NT2/D1 (cell line): ENCODE data around the gene RAB32.
"Not testable (repeated sequence)": the region's sequence is repeated elsewhere in the genome, so short reads cannot be mapped to it uniquely, and the experiment has no call there.

Experiments
- DNase-seq: peaks from one replicate; pipeline ENCODE4 v3.0.0-alpha.2; 2011; ENCODE audit warnings: low read depth, low spot score
- H3K27me3 ChIP-seq: 2 replicates; pipeline ENCODE4 v1.6.0; 2011; ENCODE audit warnings: mild to moderate bottlenecking; ENCODE audit not compliant: insufficient read length, insufficient read depth
- H3K36me3 ChIP-seq: 2 replicates; pipeline ENCODE4 v1.6.1; 2011; ENCODE audit warnings: mild to moderate bottlenecking, low read length, mixed read lengths; ENCODE audit not compliant: insufficient read depth, insufficient read length
- H3K4me1 ChIP-seq: 2 replicates; pipeline ENCODE4 v1.5.1; 2011; ENCODE audit not compliant: insufficient read depth, insufficient read length
- H3K4me3 ChIP-seq: 2 replicates; pipeline ENCODE4 v1.5.1; 2011; ENCODE audit warnings: low read depth; ENCODE audit not compliant: insufficient read length
- H3K9ac ChIP-seq: 2 replicates; pipeline ENCODE4 v1.6.0; 2011; ENCODE audit warnings: low read depth; ENCODE audit not compliant: insufficient read length
- H3K9me3 ChIP-seq: 2 replicates; pipeline ENCODE4 v1.5.1; 2011; ENCODE audit warnings: mild to moderate bottlenecking, low read length; ENCODE audit not compliant: insufficient read depth
- SUZ12 ChIP-seq: IDR thresholded peaks from 2 replicates; pipeline ENCODE4 v1.6.1; 2011; ENCODE audit not compliant: insufficient read length, insufficient read depth; ENCODE audit errors: extremely low read depth
- YY1 ChIP-seq: IDR thresholded peaks from 2 replicates; pipeline ENCODE4 v1.6.1; 2011; ENCODE audit not compliant: insufficient read length, insufficient read depth
- ZNF274 ChIP-seq: IDR thresholded peaks from 2 replicates; pipeline ENCODE4 v1.6.1; 2011; ENCODE audit warnings: mild to moderate bottlenecking, low read depth, low read length

The RAB32 gene

GRCh38 chr6:146551545-146551944 lies 7.9 kb downstream of the RAB32 start:
- Histone ChIP-seq H3K4me3 (no peak overlapping the region), H3K36me3 (peaks cover 34% of the 10 kb centered on the region), H3K9me3 (no peaks in the 10 kb centered on the region), H3K27me3 (no peaks in the 10 kb centered on the region), H3K9ac (no peak overlapping the region), H3K4me1 (no peaks in the 10 kb centered on the region)
- no peak for TF ChIP-seq YY1
- no peak for TF ChIP-seq SUZ12
- no peak for TF ChIP-seq ZNF274
- DNase-seq: no peak

GRCh38 chr6:146553377-146554135 lies 9.9 kb downstream of the RAB32 start:
- DNase-seq: no peak
- Histone ChIP-seq H3K27me3 (no peaks in the 10 kb centered on the region), H3K36me3 (peaks cover 34% of the 10 kb centered on the region)

GRCh38 chr6:146560607-146561006 lies 17.0 kb downstream of the RAB32 start:
- Histone ChIP-seq H3K4me3 (no peak overlapping the region), H3K4me1 (no peaks in the 10 kb centered on the region), H3K36me3 (no peaks in the 10 kb centered on the region), H3K9me3 (no peaks in the 10 kb centered on the region), H3K27me3 (no peaks in the 10 kb centered on the region), H3K9ac (no peak overlapping the region)
- no peak for DNase-seq
- no peak for TF ChIP-seq YY1
- TF ChIP-seq SUZ12: no peak

More at GRCh38 chr6:146553377-146554135, 9.9 kb downstream of the RAB32 start:
- TF ChIP-seq ZNF274: no peak
- TF ChIP-seq YY1: no peak
- TF ChIP-seq SUZ12: no peak
- Histone ChIP-seq H3K4me3 (no peak overlapping the region), H3K4me1 (no peaks in the 10 kb centered on the region), H3K9ac (no peak overlapping the region), H3K9me3 (no peaks in the 10 kb centered on the region)

DNA sequence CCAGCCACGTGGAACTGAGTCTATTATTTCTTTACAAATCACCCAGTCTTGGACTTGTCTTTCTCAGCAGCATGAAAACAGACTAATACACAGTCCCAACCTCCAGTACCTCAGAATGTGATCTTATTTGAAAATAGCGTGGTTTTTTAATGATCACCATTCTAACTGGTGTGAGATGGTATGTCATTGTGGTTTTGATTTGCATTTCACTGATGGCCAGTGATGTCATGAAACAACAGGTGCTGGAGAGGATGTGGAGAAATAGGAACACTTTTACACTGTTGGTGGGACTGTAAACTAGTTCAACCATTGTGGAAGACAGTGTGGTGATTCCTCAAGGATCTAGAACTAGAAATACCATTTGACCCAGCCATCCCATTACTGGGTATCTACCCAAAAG lies 23.0 kb downstream of the RAB32 start:
- not testable (repeated sequence) for H3K9ac ChIP-seq, H3K36me3 ChIP-seq, H3K4me1 ChIP-seq, DNase-seq, H3K9me3 ChIP-seq, H3K4me3 ChIP-seq, H3K27me3 ChIP-seq

- H3K27me3 ChIP-seq, H3K36me3 ChIP-seq, H3K4me1 ChIP-seq, H3K4me3 ChIP-seq, H3K9me3 ChIP-seq, H3K9ac ChIP-seq, DNase-seq: not testable (repeated sequence)
Observed at GRCh38 chr6:146568619-146569018, 25.0 kb downstream of the RAB32 start.

DNA sequence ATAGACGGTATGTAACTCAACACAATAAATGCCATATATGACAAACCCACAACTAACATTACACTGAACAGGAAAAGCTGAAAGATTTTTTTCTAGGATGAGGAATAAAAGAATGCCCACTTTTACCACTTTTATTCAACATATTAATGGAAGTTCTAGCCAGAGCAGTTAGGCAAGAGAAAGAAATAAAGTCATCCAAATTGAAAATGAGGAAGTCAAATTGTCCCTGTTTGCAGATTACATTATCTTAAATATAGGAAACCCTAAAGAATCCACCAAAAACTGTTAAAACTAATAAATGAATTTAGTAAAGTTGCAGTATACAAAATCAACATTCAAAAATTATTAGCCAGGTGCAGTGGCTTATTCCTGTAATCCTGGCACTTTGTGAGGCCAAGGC lies 30.6 kb downstream of the RAB32 start:
- TF ChIP-seq YY1: no peak
- TF ChIP-seq ZNF274: no peak
- TF ChIP-seq SUZ12: no peak
- no peaks in the 10 kb centered on the region for H3K4me1 ChIP-seq
- no peak for DNase-seq

GRCh38 chr6:146578054-146578453 lies 34.4 kb downstream of the RAB32 start:
- Histone ChIP-seq H3K4me3 (no peak overlapping the region), H3K9me3 (no peaks in the 10 kb centered on the region), H3K36me3 (no peaks in the 10 kb centered on the region), H3K27me3 (no peaks in the 10 kb centered on the region), H3K9ac (no peak overlapping the region), H3K4me1 (no peaks in the 10 kb centered on the region)
- no peak for TF ChIP-seq ZNF274
- no peak for TF ChIP-seq SUZ12
- TF ChIP-seq YY1: no peak
- no peak for DNase-seq

More for the DNA sequence above, 30.6 kb downstream of the RAB32 start:
- Histone ChIP-seq H3K9ac (no peak overlapping the region), H3K9me3 (no peaks in the 10 kb centered on the region), H3K4me3 (no peak overlapping the region), H3K27me3 (no peaks in the 10 kb centered on the region), H3K36me3 (no peaks in the 10 kb centered on the region)

DNA sequence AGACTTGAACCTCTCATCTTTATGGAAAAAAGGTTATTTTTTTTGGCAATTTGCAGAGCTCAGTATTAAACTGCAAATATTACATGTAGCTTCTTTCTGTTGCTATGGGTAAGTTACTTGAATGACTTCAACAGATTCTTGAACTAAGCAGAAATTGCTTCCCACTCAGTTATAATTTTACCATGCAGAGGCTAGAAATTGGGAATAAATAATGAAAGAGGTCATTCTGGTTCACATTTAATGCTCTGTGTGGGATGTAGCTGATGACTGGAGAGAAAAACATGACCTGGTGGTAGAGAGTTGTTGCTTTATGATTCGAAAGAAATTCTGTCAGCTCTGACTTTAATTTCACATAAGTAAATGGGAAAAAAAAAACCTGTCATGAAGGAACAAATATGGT lies 38.3 kb downstream of the RAB32 start:
- Histone ChIP-seq H3K27me3 (no peaks in the 10 kb centered on the region), H3K9ac (no peak overlapping the region), H3K4me3 (no peak overlapping the region), H3K36me3 (no peaks in the 10 kb centered on the region), H3K9me3 (no peaks in the 10 kb centered on the region), H3K4me1 (no peaks in the 10 kb centered on the region)
- DNase-seq: no peak
- no peak for TF ChIP-seq SUZ12
- no peak for TF ChIP-seq ZNF274
- no peak for TF ChIP-seq YY1
